Loucy (cell line): Measurements from ENCODE around the gene PFDN4.

Source experiments
- H2AFZ ChIP-seq: fragments of 200-600 bp; sonication (generic); 2 replicates; pipeline ENCODE4 v1.6.0; 2016; ENCODE audit warnings: antibody characterized with exemption, mild to moderate bottlenecking, low read length, moderate library complexity
- H3F3A ChIP-seq: fragments of 200-600 bp; 2 replicates; pipeline ENCODE4 v1.6.0; 2016; ENCODE audit warnings: antibody characterized with exemption, low read depth, mild to moderate bottlenecking
- H3K27me3 ChIP-seq: fragments of 200-600 bp; sonication (generic); 2 replicates; pipeline ENCODE4 v1.6.1; 2014; ENCODE audit warnings: low read length, mild to moderate bottlenecking; ENCODE audit not compliant: insufficient read depth, poor library complexity, severe bottlenecking
- H3K36me3 ChIP-seq: fragments of 200-600 bp; sonication (generic); 2 replicates; pipeline ENCODE4 v1.6.1; 2016; ENCODE audit warnings: low read length; ENCODE audit not compliant: insufficient read depth
- H3K4me1 ChIP-seq: fragments of 200-600 bp; sonication (generic); 2 replicates; pipeline ENCODE4 v1.5.1; 2014; ENCODE audit warnings: low read length, mild to moderate bottlenecking; ENCODE audit not compliant: insufficient read depth, poor library complexity, severe bottlenecking
- H3K4me2 ChIP-seq: fragments of 200-600 bp; sonication (generic); 2 replicates; pipeline ENCODE4 v1.6.0; 2014; ENCODE audit warnings: antibody characterized with exemption, low read length, low read depth, mild to moderate bottlenecking; ENCODE audit not compliant: poor library complexity, severe bottlenecking
- H3K4me3 ChIP-seq: fragments of 200-600 bp; sonication (generic); 2 replicates; pipeline ENCODE4 v1.5.1; 2014; ENCODE audit warnings: low read length, mild to moderate bottlenecking, mixed read lengths; ENCODE audit not compliant: poor library complexity, severe bottlenecking
- H3K79me2 ChIP-seq: fragments of 200-600 bp; sonication (generic); 2 replicates; pipeline ENCODE4 v1.6.1; 2014; ENCODE audit warnings: low read length; ENCODE audit not compliant: insufficient read depth
- H3K9ac ChIP-seq: fragments of 200-600 bp; sonication (generic); 2 replicates; pipeline ENCODE4 v1.6.0; 2014; ENCODE audit warnings: mild to moderate bottlenecking, low read depth, low read length, moderate library complexity; ENCODE audit not compliant: poor library complexity, severe bottlenecking
- H3K9me2 ChIP-seq: fragments of 200-600 bp; sonication (generic); replicated peaks from 2 replicates; pipeline ENCODE4 v1.6.1; 2016; ENCODE audit warnings: low read depth, low read length, mixed read lengths
- H3K9me3 ChIP-seq: fragments of 200-600 bp; sonication (generic); 2 replicates; pipeline ENCODE4 v1.6.1; 2014; ENCODE audit warnings: mild to moderate bottlenecking, antibody characterized with exemption, low read length, low read depth; ENCODE audit not compliant: insufficient read depth
- H4K20me1 ChIP-seq: fragments of 200-600 bp; sonication (generic); 2 replicates; pipeline ENCODE4 v1.6.0; 2014; ENCODE audit warnings: antibody characterized with exemption, low read length, mild to moderate bottlenecking; ENCODE audit not compliant: insufficient read depth, poor library complexity, severe bottlenecking
- CTCF ChIP-seq: fragments of 200-600 bp; sonication (generic); conservative IDR thresholded peaks from 2 replicates; pipeline ENCODE4 v1.5.1; 2014; ENCODE audit warnings: mild to moderate bottlenecking, antibody characterized with exemption, low read length
- EZH2phosphoT487 ChIP-seq: fragments of 200-600 bp; IDR thresholded peaks from 2 replicates; pipeline ENCODE4 v1.6.1; 2018; ENCODE audit warnings: antibody characterized with exemption, mild to moderate bottlenecking, moderate library complexity, borderline replicate concordance

PFDN4 gene

GRCh38 chr20:54168961-54169862 lies 38.7 kb upstream of the PFDN4 start:
- peak overlapping the region; percentile 41 for H3K4me2 ChIP-seq
- H3K9me3 ChIP-seq = no peaks in the 10 kb centered on the region
- no peaks in the 10 kb centered on the region for H4K20me1 ChIP-seq
- no peaks in the 10 kb centered on the region for H3K36me3 ChIP-seq
- H3F3A ChIP-seq = no peaks in the 10 kb centered on the region
- peak overlapping the region; percentile 15 for H3K4me3 ChIP-seq
- no peaks in the 10 kb centered on the region for H3K79me2 ChIP-seq
- peak overlapping the region; percentile 70 for H2AFZ ChIP-seq
- no peak for TF ChIP-seq CTCF
- no peak for TF ChIP-seq EZH2phosphoT487
- no peak overlapping the region for H3K9ac ChIP-seq
- H3K27me3 ChIP-seq = no peaks in the 10 kb centered on the region
- H3K9me2 ChIP-seq = no peaks in the 10 kb centered on the region
- peaks cover 10% of the 10 kb centered on the region for H3K4me1 ChIP-seq

GRCh38 chr20:54170026-54170471 lies 37.8 kb upstream of the PFDN4 start:
- Histone ChIP-seq H3K79me2 (no peaks in the 10 kb centered on the region), H3K4me1 (peaks cover 10% of the 10 kb centered on the region), H3K27me3 (no peaks in the 10 kb centered on the region), H3K36me3 (no peaks in the 10 kb centered on the region), H3K4me3 (peak overlapping the region; percentile 15), H3F3A (no peaks in the 10 kb centered on the region), H3K9me2 (no peaks in the 10 kb centered on the region), H2AFZ (0 out of 2 replicates have a peak overlapping the region, but pooled peaks have one; percentile 70), H3K4me2 (peak overlapping the region; percentile 41), H4K20me1 (no peaks in the 10 kb centered on the region), H3K9me3 (no peaks in the 10 kb centered on the region), H3K9ac (no peak overlapping the region)
- no peak for TF ChIP-seq EZH2phosphoT487
- TF ChIP-seq CTCF = no peak

GRCh38 chr20:54170963-54171362 lies 36.9 kb upstream of the PFDN4 start:
- H3K9me2 ChIP-seq = no peaks in the 10 kb centered on the region
- H3K27me3 ChIP-seq = no peaks in the 10 kb centered on the region
- no peaks in the 10 kb centered on the region for H3K36me3 ChIP-seq
- H3K4me1 ChIP-seq = peaks cover 10% of the 10 kb centered on the region
- H3K4me2 ChIP-seq = no peak overlapping the region
- H3F3A ChIP-seq = no peaks in the 10 kb centered on the region
- H3K79me2 ChIP-seq = no peaks in the 10 kb centered on the region
- H3K9ac ChIP-seq = no peak overlapping the region
- H3K9me3 ChIP-seq = no peaks in the 10 kb centered on the region
- no peaks in the 10 kb centered on the region for H4K20me1 ChIP-seq
- no peak for TF ChIP-seq CTCF
- no peak for TF ChIP-seq EZH2phosphoT487
- no peak overlapping the region for H3K4me3 ChIP-seq
- no peak overlapping the region for H2AFZ ChIP-seq
